ENCODE results near the gene PSMB2.

PSMB2 gene

GRCh38 chr1:35555601-35556477 is 85.5 kb downstream of the PSMB2 start:
- no peak for FAIRE-seq

GRCh38 chr1:35555212-35555584 is 86.1 kb downstream of the PSMB2 start:
- no peak for FAIRE-seq

- no peak for FAIRE-seq
Measured at GRCh38 chr1:35554266-35555211, 86.8 kb downstream of the PSMB2 start.

DNA sequence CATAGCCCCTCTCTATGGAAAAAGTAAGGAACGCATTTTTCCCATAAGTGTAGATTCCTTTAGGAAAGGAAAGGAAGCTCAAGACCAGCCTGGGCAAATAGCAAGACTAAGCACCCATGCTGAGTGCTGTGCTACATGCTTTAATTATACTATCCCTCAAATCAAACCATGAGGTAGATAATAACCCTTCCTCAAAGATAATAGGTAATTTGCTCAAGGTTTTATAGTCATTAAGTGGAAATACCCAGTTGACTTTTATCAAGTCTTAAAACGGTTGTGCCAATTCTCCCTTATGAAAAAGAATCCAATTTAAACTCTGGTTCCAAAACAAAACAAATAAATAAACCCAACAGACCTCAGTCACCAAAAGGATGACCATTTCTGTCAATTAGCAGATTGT is 87.5 kb downstream of the PSMB2 start:
- no peak for FAIRE-seq
